ENCODE measurements around the gene DHRS12. TPM values are rescaled to one million over a fixed set of nuclear protein-coding genes. Genes with fewer than 3 reads are reported as not detected.

Gene DHRS12
- total RNA-seq, 1 experiment from 2014 or later, result 6.8 TPM

- no peaks in the 10 kb centered on the region for H3K27me3 Mint-ChIP-seq (ENCODE audit: insufficient read depth, unreplicated experiment)
- no TSS peak for BruUV-seq (replicated peaks)
- H3K27ac Mint-ChIP-seq (ENCODE audit: low read depth, unreplicated experiment), result no peak overlapping the region
- H3K36me3 Mint-ChIP-seq (ENCODE audit: insufficient read depth, unreplicated experiment), result no peaks in the 10 kb centered on the region
- POLR2A ChIA-PET, result no interaction called here
- intact Hi-C loops (cut with micrococcal nuclease), result no loop called here
- no peak overlapping the region for H3K4me3 Mint-ChIP-seq (ENCODE audit: unreplicated experiment)
- DNase-seq (ENCODE audit: unreplicated experiment), result no peak
- H3K4me1 Mint-ChIP-seq (ENCODE audit: insufficient read depth, unreplicated experiment), result peaks cover 5% of the 10 kb centered on the region
- CTCF ChIA-PET, result interaction anchor here (0.5 to 0.8 kb wide), 2 partner anchors 26 to 536 kb away, joined by 3 read pairs; no protein-coding TSS in a partner anchor
- H3K9me3 Mint-ChIP-seq (ENCODE audit: unreplicated experiment), result no peaks in the 10 kb centered on the region
- no peak for TF ChIP-seq CTCF (IDR thresholded peaks at IDR 0.05; ENCODE audit: unreplicated experiment)
Observed at GRCh38 chr13:51808811-51809210, 4.8 kb upstream of the DHRS12 start.

DNA sequence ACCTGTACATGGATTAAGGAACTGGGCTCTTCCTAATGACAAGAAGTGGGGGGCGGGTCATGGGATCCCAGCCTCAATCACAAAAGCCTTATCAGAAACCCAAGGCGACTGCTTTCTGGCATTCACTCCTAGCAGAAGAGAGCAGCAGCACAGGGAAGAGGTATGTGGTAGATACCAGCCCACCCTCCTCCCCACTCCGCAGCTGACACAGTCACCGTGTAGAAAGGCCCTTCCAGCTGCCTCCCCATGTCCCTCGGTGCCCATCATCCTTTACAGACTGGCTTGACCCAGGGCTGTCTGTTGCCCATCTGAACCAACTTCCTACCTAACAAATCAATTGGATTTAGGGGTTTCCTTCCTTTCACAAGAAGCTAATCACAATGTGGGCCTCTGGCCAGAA, 3.1 kb upstream of the DHRS12 start:
- Mint-ChIP-seq H3K4me1 (ENCODE audit: insufficient read depth, unreplicated experiment) (peaks cover 8% of the 10 kb centered on the region), H3K27ac (ENCODE audit: low read depth, unreplicated experiment) (peak overlapping the region; percentile 22), H3K36me3 (ENCODE audit: insufficient read depth, unreplicated experiment) (no peaks in the 10 kb centered on the region), H3K27me3 (ENCODE audit: insufficient read depth, unreplicated experiment) (no peaks in the 10 kb centered on the region), H3K4me3 (ENCODE audit: unreplicated experiment) (no peak overlapping the region), H3K9me3 (ENCODE audit: unreplicated experiment) (no peaks in the 10 kb centered on the region)
- no peak for TF ChIP-seq CTCF (IDR thresholded peaks at IDR 0.05; ENCODE audit: unreplicated experiment)
- CTCF ChIA-PET, result interaction anchor here (0.6 to 1.3 kb wide), 4 partner anchors 8 to 407 kb away, joined by 3 to 9 read pairs (median 3); no protein-coding TSS in a partner anchor
- BruUV-seq (replicated peaks), result no TSS peak
- intact Hi-C loops (cut with micrococcal nuclease), result no loop called here
- POLR2A ChIA-PET, result no interaction called here
- DNase-seq (ENCODE audit: unreplicated experiment), result no peak

- H3K4me1 Mint-ChIP-seq (ENCODE audit: insufficient read depth, unreplicated experiment), result peaks cover 13% of the 10 kb centered on the region
- H3K27me3 Mint-ChIP-seq (ENCODE audit: insufficient read depth, unreplicated experiment), result no peaks in the 10 kb centered on the region
- POLR2A ChIA-PET, result no interaction called here
- H3K36me3 Mint-ChIP-seq (ENCODE audit: insufficient read depth, unreplicated experiment), result no peaks in the 10 kb centered on the region
- CTCF ChIA-PET, result interaction anchor here (0.8 to 1.2 kb wide), 3 partner anchors 9 to 202 kb away, joined by 3 to 9 read pairs (median 3); no protein-coding TSS in a partner anchor
- H3K27ac Mint-ChIP-seq (ENCODE audit: low read depth, unreplicated experiment), result peak overlapping the region; percentile 22
- DNase-seq (ENCODE audit: unreplicated experiment), result no peak
- H3K4me3 Mint-ChIP-seq (ENCODE audit: unreplicated experiment), result no peak overlapping the region
- TF ChIP-seq CTCF (IDR thresholded peaks at IDR 0.05; ENCODE audit: unreplicated experiment), result no peak
- H3K9me3 Mint-ChIP-seq (ENCODE audit: unreplicated experiment), result no peaks in the 10 kb centered on the region
- BruUV-seq (replicated peaks), result no TSS peak
- intact Hi-C loops (cut with micrococcal nuclease), result no loop called here
Observed at GRCh38 chr13:51806566-51806965, 2.6 kb upstream of the DHRS12 start.

DNA sequence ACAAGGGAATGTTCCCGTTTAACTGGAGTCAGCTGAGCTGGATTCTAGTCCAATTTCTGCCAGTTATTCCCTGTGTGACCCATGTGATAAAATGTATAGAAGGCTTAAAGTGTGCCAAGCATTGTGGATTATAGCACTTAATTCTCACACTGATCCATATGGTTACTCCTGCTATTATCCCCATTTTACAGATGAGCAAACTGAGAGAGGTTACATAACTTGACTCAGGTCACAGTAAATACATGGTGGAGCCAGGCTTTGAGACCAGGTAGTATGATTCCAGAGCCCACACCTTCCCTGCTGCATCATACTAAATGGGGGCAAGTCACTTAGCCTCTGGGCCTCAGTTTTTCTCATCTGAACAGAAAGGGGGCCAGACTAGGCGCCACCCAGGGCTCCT, 2.0 kb upstream of the DHRS12 start:
- Mint-ChIP-seq H3K4me3 (ENCODE audit: unreplicated experiment) (no peak overlapping the region), H3K27ac (ENCODE audit: low read depth, unreplicated experiment) (no peak overlapping the region), H3K9me3 (ENCODE audit: unreplicated experiment) (no peaks in the 10 kb centered on the region), H3K27me3 (ENCODE audit: insufficient read depth, unreplicated experiment) (no peaks in the 10 kb centered on the region), H3K36me3 (ENCODE audit: insufficient read depth, unreplicated experiment) (no peaks in the 10 kb centered on the region), H3K4me1 (ENCODE audit: insufficient read depth, unreplicated experiment) (peaks cover 16% of the 10 kb centered on the region)
- TF ChIP-seq CTCF (IDR thresholded peaks at IDR 0.05; ENCODE audit: unreplicated experiment), result no peak
- intact Hi-C loops (cut with micrococcal nuclease), result no loop called here
- ChIA-PET CTCF (interaction anchor here (0.7 to 1.7 kb wide), 5 partner anchors 8 to 203 kb away, joined by 3 to 8 read pairs (median 4); no protein-coding TSS in a partner anchor), POLR2A (no interaction called here)
- no peak for DNase-seq (ENCODE audit: unreplicated experiment)
- BruUV-seq (replicated peaks), result no TSS peak

All from MCF 10A (cell line).